GM18526 (cell line): ENCODE data around the gene GATA3.

Experiments used
- POLR2A ChIP-seq: IDR thresholded peaks from 3 replicates; pipeline ENCODE4 v1.6.1; 2011; ENCODE audit not compliant: insufficient read length; ENCODE audit errors: extremely low read depth

Gene GATA3

GRCh38 chr10:8055420-8056349, 1.2 kb downstream of the GATA3 start:
- TF ChIP-seq POLR2A = peak; percentile 19

- TF ChIP-seq POLR2A = no peak
Observed at GRCh38 chr10:8056378-8056777, 1.9 kb downstream of the GATA3 start.

GRCh38 chr10:8056871-8057331, 2.4 kb downstream of the GATA3 start:
- TF ChIP-seq POLR2A = no peak

GRCh38 chr10:8057636-8058273, 3.3 kb downstream of the GATA3 start:
- no peak for TF ChIP-seq POLR2A

GRCh38 chr10:8058274-8059111, 4.0 kb downstream of the GATA3 start:
- TF ChIP-seq POLR2A = no peak

GRCh38 chr10:8059191-8059936, 4.9 kb downstream of the GATA3 start:
- no peak for TF ChIP-seq POLR2A

- no peak for TF ChIP-seq POLR2A
Observed at GRCh38 chr10:8060010-8060703, 5.7 kb downstream of the GATA3 start.

GRCh38 chr10:8060704-8061121, 6.2 kb downstream of the GATA3 start:
- no peak for TF ChIP-seq POLR2A

- TF ChIP-seq POLR2A = no peak
Observed at GRCh38 chr10:8061274-8062211, 7.1 kb downstream of the GATA3 start.

- no peak for TF ChIP-seq POLR2A
Observed at GRCh38 chr10:8063128-8063908, 8.8 kb downstream of the GATA3 start.

- TF ChIP-seq POLR2A = no peak
Observed at GRCh38 chr10:8063935-8064334, 9.4 kb downstream of the GATA3 start.

GRCh38 chr10:8064436-8064835, 9.9 kb downstream of the GATA3 start:
- TF ChIP-seq POLR2A = no peak
